ENCODE measurements around the gene GGT6.

GGT6 gene

GRCh38 chr17:4549781-4550533 is 10.4 kb downstream of the GGT6 start:
- no peak for DNase-seq

- no peak for DNase-seq
Observed at GRCh38 chr17:4548721-4549531, 11.5 kb downstream of the GGT6 start.

- DNase-seq: no peak
Observed at GRCh38 chr17:4548061-4548461, 12.3 kb downstream of the GGT6 start.

GRCh38 chr17:4547118-4547906 is 13.1 kb downstream of the GGT6 start:
- DNase-seq: no peak

- DNase-seq: no peak
Observed at GRCh38 chr17:4545217-4545951, 15.0 kb downstream of the GGT6 start.

GRCh38 chr17:4544951-4545216 is 15.5 kb downstream of the GGT6 start:
- no peak for DNase-seq

- DNase-seq: no peak
Observed at GRCh38 chr17:4544135-4544950, 16.0 kb downstream of the GGT6 start.

GRCh38 chr17:4543557-4544026 is 16.8 kb downstream of the GGT6 start:
- no peak for DNase-seq

GRCh38 chr17:4542726-4543191 is 17.6 kb downstream of the GGT6 start:
- no peak for DNase-seq

GRCh38 chr17:4542003-4542725 is 18.2 kb downstream of the GGT6 start:
- no peak for DNase-seq

- DNase-seq: no peak
Observed at GRCh38 chr17:4541328-4542002, 18.9 kb downstream of the GGT6 start.

GRCh38 chr17:4540687-4541327 is 19.6 kb downstream of the GGT6 start:
- DNase-seq: no peak

- DNase-seq: no peak
Observed at GRCh38 chr17:4540224-4540651, 20.1 kb downstream of the GGT6 start.

GRCh38 chr17:4539576-4540223 is 20.7 kb downstream of the GGT6 start:
- DNase-seq: no peak

GRCh38 chr17:4539025-4539424 is 21.4 kb downstream of the GGT6 start:
- no peak for DNase-seq

- no peak for DNase-seq
Observed at GRCh38 chr17:4538236-4539002, 22.0 kb downstream of the GGT6 start.

- no peak for DNase-seq
Observed at GRCh38 chr17:4537451-4538235, 22.7 kb downstream of the GGT6 start.
